RPMI8226 (cell line): ENCODE measurements around the gene FASN.

Experiments
- DNase-seq: peaks from one replicate; pipeline ENCODE4 v3.0.0-alpha.2; 2015

The FASN gene

DNA sequence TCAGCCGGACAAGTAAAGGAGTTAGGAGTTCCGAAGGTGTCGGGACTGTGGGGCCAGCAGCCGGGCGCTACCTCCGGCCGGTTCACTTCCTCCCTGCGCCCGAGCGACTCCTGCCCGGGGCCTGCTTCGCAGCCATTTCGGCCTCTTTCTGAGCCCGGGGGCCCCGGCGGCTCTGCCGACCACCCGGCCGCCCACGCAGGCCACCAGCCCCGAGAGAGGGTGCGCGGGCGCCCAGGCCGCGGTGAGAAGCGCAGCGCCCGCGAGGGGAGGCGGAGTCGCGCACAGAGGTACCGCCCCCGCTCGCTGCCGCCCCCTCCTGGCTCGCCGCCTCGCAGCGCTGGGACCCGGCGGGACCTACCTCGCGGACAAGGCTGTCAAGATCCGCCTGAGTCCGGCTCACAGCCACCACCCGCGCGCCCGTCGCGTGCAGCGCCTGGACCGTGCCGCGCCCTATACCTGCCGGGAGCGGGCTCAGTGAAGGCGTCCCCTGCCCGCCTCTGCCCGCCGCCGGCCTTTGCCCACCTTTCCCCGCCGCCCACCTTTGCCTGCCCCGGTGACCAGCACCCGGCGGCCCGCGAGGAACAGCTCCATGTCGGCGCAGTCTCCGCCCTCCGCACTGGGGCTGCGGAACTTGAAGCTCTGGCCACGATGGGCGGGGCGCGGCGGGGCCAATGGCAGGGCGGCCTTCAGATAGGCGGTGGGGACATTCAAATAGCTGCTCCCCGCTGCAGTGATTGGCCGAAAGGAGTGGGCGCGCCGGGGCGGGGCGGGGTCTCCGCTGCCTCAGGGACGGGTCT is 60.7 kb downstream of the FASN start, which contains the start of gene DCXR:
DCXR (minus strand) TSS at position 606 of the 797 bp plus-strand sequence; CDS start at position 591, 15 bp downstream.
- peak; percentile 97 for DNase-seq

DNA sequence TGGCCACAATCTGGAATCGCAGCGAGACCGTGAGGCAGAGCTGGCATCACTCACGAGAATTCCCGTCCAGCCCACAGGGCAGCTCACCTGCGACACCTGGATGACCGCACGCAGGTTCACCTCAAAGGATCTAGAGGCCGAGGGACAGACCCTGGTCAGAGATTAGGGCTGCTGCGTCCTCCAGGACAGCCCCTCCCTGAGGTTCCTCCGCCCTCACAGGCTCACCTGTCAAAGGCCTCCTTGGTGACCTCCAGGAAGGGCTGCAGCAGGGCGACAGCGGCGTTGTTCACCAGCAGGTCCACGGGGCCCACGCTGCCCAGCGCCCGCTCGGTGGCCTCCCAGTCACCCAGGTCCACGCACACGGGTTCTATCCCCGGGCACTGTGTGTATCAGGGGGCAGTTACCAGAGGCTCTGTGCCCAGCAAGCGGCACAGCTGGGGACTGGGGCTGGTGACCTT is 61.4 kb downstream of the FASN start:
- no peak for DNase-seq

DNA sequence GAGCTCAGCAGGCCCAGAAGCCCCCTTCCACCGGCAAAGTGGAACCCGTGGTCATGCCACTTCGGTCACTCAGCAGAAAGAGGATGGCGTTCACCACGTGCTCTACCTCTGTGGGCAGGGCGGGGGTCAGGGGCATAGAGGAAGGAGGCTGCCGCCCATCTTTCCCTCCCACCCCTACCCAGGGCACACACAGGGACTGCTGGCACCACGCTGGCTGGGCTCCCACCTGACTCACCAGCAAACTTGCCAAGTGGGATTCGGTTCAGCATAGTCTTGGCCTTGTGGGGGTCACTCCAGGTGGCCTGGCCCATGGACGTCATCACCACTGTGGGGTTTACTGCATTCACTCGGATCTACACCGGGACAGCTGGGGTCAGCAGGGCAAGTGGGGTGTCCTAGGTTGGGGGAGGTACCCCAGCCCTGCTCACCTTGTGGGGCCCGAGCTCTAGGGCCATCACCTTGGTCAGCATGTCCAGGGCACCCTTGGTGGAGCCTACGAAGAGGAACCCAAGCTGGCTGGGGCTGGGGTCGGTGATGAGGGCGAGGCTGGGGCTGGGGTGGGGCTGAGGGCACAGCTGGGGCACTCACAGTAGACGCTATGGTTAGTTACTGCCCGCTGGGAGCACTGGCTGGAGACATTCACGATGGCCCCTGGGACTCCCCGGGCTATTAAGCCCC is 61.9 kb downstream of the FASN start:
- no peak for DNase-seq

GRCh38 chr17:82035488-82035887 is 62.5 kb downstream of the FASN start:
- no peak for DNase-seq

GRCh38 chr17:82034371-82035011 is 63.5 kb downstream of the FASN start:
- DNase-seq, result no peak

- no peak for DNase-seq
Observed at GRCh38 chr17:82033359-82034085, 64.5 kb downstream of the FASN start.

GRCh38 chr17:82031885-82032627 is 66.0 kb downstream of the FASN start:
- DNase-seq, result peak; percentile 89

DNA sequence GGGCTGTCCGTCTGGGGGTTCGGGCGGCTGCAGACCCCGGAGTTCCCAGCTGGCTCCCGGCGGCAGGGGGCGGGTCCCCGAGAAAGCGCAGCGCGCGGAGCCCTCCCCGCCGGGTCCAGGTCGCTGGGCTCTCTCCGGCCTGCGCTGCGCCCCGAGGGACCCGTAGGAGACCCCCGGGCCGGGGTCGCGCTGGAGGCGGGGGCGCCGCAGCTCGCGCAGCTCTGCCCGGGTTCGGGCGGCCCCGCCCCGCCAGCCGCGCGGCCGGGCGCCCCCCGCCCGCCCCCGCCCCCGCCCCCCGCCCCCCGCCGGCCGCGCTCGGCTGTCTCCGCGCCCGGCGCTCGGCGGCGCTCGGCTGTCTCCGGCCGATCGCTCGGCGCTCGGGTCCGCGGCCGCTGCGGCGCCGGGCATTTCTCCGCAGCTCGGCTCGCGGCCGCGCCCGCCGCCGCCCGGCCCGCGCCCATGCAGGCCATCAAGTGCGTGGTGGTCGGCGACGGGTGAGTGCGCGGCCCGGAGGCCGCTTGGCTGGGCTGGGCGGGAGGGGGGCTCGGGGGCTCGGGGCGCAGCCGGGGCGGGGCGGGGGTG is 66.6 kb downstream of the FASN start, which contains the start of gene RAC3:
RAC3 (plus strand) TSS at position 376 of the 582 bp plus-strand sequence; CDS start at position 460, 84 bp downstream.
- peak; percentile 72 for DNase-seq

DNA sequence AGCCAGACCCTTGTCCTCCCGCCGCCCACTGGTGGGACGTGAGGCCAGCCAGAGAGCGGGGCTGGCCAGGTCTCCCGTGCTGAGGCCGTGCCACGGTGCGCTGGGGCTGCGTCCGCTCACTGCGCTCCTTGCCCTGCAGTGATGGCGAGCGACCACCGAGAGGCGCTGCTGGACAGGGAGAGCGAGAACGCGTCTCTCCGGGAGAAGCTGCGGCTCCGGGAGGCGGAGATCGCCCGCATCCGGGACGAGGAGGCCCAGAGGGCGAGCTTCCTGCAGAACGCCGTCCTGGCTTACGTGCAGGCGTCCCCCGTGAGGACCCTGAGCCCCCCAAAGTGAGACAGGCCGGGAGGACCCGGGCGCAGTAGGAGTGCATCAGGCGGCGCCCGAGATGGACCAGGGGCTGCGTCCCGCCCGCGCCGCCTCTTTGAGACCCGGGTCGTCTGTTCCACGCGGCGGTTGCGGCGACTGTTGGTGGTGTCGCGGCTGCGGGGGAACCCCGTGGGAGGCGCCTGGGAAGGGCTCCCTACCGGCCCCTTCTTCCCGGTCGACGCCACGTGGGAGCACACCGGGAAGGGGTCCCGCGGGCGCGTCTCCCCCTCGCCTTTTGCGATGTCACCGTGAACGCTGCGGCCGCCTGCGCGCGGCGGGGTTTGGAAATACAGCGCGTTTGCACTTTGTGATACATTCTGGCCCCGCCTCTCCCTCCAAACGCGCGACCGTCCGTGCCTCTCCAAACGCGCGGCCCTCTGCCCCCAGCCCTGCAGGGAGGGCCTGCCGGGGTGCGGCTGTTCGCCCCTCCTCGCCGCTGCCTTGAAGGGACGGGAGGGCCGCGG is 67.3 kb downstream of the FASN start:
- DNase-seq, result peak; percentile 90

DNA sequence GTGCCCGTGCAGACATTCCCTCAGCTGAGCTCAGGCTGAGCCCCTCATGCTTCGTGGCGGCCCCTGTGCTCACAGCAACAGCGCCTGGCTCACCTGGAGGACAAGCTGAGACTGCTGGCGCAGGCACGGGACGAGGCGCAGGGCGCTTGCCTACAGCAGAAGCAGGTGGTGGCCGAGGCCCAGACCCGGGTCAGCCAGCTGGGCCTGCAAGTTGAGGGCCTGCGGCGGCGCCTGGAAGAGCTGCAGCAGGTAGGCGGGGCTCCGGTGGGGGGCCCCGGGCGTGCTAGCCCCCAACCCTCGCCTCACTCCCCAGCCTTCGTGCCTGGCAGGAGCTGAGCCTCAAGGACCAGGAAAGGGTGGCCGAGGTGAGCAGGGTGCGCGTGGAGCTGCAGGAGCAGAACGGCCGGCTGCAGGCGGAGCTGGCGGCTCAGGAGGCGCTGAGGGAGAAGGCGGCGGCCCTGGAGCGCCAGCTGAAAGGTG is 68.0 kb downstream of the FASN start:
- no peak for DNase-seq

DNA sequence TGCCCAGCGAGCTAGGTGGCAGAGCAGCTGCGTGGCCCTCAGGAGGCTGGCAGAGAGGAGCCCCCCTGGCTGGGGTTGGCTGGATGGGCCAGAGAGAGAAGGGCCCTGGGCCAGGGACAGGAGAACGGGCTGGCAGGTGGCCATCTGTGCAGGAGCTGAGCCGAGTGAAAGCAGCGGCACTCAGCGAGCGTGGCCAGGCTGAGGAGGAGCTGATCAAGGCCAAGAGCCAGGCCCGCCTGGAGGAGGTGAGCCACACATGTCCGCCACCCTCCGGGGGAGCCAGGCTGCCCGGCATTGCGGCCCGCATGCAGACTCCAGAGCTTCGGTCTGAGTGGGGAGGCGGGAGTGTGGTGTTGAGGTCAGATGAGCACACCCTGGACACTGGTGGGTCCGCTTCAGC is 68.6 kb downstream of the FASN start:
- DNase-seq, result no peak

DNA sequence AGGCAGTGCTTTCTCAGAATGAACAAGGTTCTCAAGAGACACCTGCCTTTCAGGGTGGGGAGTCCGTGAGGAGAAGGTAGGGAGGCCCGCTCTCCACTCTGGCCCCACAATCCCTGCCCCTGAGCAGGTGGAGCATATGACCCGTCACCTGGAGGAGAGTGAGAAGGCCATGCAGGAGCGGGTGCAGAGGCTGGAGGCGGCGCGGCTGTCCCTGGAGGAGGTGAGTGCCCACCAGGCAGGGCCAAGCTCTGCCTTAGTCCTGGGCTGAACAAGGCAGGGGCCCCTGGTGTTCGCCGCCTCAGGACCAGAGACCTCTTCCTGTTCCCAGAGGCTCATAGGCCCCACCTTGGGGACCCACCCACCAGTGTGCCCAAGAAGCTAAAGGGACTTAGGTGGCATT is 69.1 kb downstream of the FASN start:
- no peak for DNase-seq
